T1000 (cell line): ENCODE results near the gene ROBO2.
A peak's percentile ranks its signal among the peaks of the same experiment; 100 is the strongest.

Experiments
- DNase-seq: peaks from one replicate; lab custom pipeline; 2025; ENCODE audit warnings: mixed read lengths; lab: John Stamatoyannopoulos, UW

ROBO2 gene, protein sequence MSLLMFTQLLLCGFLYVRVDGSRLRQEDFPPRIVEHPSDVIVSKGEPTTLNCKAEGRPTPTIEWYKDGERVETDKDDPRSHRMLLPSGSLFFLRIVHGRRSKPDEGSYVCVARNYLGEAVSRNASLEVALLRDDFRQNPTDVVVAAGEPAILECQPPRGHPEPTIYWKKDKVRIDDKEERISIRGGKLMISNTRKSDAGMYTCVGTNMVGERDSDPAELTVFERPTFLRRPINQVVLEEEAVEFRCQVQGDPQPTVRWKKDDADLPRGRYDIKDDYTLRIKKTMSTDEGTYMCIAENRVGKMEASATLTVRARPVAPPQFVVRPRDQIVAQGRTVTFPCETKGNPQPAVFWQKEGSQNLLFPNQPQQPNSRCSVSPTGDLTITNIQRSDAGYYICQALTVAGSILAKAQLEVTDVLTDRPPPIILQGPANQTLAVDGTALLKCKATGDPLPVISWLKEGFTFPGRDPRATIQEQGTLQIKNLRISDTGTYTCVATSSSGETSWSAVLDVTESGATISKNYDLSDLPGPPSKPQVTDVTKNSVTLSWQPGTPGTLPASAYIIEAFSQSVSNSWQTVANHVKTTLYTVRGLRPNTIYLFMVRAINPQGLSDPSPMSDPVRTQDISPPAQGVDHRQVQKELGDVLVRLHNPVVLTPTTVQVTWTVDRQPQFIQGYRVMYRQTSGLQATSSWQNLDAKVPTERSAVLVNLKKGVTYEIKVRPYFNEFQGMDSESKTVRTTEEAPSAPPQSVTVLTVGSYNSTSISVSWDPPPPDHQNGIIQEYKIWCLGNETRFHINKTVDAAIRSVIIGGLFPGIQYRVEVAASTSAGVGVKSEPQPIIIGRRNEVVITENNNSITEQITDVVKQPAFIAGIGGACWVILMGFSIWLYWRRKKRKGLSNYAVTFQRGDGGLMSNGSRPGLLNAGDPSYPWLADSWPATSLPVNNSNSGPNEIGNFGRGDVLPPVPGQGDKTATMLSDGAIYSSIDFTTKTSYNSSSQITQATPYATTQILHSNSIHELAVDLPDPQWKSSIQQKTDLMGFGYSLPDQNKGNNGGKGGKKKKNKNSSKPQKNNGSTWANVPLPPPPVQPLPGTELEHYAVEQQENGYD (N-terminal part only)

DNA sequence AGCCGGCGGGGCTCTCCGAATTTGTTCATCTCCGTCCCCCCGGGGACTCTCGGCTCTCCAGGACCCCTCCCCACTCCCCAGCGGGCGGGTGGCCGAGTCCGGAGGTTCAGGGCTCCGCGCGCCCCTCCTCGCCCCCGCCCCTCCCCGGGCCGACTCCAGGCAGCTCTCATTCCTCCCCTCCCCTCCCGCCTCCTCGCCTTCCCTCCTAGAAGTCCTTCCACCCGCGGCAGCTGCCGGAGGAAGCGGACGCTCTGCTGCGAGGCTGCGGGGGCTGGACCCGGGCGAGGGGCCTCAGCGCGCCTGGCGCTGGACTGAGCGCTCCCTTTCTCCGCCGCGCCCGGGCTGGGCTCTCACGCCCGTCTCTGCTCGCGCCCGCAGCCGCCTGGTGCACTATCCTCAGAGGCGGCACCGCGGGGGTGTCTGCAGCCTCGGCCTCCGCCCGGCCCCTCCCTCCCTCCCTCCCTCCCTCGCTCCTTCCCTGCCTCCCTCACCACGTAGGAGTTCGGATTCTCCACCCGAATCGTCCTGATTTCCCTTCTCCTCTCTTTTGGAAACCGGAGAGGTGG is at the start of gene ROBO2:
ROBO2 (plus strand) TSS at position 494 of the 566 bp plus-strand sequence. CDS start 687 bp downstream, outside the sequence.
- DNase-seq, result peak; percentile 61

DNA sequence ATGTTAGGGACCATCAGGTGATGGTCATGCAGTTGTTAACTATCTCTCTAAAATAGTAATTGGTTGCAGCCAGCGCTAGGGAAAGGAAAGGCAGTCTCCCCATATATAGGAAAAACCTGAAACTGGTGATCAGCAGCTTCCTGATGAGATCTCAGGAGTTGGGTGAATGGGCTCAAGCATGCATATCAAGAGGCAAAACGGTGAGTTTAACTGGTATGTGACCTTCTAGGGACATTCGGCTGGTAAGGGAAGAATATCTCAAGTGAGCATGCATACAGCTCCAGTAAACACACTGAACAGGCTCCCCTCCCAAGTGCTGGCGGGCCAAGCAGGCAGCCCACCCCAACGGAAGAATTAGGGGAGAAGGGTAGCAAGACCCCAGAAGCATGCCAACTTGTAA is 49.3 kb upstream of the ROBO2 start:
- no peak for DNase-seq

DNA sequence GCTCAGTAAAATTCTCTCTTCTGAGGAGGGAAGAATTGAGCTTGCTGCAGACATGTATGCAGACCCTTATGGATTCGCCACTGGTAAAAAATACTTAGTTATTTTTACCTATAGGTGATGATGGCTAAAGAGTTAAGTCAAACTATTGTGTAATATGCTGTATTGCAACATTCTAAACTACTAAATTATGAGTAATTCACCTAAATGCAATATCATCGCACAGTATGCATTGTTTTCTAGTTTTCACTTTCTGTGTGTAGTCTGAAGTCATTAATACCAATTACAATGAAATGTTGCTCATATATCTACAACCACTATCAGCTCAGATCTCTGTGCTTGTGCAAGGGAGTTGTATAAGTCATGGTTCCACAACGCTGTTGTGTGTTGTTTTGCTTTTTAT is 48.7 kb upstream of the ROBO2 start:
- DNase-seq, result no peak

DNA sequence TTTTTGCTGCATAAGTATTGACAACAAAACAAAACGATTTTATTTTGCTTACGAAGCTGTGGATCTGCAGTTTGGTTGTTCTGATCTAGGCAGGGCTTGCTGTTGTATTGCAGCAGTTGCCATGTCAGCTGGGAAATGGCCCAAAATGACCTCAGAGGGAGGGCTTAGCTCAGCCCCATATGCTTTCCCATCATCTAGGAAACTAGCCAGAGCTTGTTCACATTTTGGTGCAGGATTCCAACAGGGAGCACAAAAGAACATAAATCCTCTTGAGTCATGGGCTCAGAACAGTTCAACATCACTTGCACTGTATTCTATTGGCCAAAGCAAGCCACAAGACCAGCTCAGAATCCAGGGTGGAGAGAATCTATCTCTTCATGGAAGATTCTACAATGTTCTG is 42.2 kb upstream of the ROBO2 start:
- DNase-seq, result no peak

DNA sequence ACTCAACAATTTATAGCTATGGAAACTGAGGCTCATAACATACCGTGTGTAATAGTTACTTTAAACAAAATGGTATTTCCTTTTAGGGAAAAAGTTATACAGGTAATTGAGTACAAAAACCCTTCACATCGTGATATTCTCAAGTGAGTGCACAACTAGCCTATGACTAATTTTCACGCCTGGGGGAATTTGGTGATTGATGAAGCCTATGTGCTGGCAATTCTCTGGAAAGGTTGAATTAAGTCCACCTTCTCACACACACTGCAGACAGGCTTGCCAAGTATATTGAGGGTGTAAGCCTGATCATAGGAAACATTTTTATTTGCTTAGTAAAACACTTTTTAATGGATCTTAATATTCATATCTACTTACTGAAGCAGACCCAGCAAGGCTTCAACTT is 41.3 kb upstream of the ROBO2 start:
- DNase-seq, result no peak

DNA sequence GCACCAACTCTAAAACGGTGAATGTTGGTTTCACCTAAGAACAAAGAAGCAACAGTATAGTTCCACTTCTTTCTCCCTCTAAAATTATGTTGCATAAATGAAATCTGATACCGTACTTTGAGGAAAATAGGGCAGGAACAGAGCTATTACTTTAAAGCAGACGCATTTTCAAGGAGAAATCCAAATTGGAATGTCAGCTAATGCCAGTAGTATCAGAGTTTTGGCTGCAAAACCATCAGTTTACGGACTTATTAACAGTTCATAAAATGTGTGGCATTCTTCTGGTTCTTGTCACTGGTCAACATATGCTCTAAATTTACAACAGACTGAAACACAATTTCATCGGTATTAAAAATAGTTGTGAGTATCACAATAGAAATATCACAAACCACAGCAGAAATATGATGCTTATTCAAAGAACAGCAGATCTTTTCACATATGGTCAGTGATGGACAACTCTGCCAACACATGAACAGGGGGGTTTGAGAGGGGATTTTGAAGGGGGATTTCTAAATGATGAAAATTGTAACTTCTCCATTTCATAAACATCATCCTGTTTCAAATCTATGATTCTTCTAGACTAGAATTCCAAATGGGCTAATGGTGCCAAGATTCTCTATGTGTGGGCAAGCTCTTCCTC is 38.7 kb upstream of the ROBO2 start:
- DNase-seq, result no peak

DNA sequence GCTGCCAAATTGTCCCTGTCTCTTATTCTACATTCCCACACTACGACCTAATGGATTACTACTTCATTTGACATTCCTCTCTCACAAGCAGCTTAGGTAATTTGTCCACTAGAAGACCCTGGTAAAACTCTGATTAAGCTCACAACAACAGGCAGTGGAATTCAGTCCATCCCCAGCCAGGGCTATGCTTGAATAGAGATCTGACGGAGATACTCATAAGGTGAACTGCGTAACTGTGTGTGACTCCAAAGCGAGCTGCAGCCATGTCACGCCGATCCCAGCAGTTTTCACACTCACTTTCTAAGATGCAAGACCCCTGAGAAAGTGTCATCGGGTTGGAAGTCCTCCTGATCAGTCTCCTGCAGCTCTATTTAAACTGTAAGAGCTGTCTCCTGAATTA is 25.7 kb upstream of the ROBO2 start:
- no peak for DNase-seq

DNA sequence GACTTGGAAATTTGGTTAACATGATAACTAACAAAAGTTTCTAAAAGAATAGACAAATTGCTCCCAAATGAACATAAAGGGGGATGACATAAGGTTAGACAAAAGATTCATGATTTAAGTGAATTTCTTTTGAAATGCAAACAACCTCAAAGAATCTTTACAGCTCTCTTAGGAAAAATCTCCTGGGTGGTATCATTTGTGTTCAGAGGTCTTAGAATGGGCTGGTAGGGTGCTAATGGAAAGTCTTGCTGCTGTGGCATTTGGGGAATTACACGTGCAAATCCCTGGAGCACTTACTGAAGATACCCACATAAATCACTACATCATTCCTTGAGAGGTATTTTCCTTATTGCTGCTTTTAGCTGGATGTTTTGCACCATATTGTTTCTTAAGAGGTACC is 14.4 kb upstream of the ROBO2 start:
- no peak for DNase-seq

DNA sequence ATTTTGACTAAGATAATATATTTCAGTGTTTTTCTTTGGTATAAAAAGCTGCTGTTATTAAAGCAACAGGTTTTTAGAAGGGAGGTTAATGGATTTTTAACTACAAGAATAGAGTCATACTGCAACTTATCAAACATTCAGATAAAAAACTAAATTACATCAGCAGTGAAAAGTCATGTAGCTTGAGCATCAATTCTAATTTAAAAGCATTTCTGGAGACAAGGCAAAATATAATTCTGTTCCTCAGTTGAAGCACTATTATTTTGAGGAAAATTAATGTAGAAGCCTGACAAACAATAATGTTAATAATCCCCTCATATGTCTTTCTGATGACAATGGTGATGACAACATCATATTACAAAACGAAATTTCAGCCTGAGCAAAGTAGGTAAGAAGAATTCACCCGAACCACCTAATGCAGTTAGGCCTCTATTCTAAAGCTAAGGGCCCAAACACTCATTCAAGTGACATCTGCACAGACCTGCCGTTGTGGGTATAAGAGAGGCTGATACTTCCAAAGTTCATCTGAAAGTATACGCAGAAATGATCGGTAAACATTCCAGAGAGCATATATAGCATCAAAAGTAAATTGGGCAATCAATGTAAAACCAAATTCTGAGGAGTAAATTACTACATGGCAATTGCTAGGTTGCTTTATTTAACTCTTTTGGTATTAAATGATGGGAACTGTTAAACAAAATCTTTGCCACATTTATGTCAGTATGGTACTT is 12.8 kb upstream of the ROBO2 start:
- DNase-seq, result no peak

DNA sequence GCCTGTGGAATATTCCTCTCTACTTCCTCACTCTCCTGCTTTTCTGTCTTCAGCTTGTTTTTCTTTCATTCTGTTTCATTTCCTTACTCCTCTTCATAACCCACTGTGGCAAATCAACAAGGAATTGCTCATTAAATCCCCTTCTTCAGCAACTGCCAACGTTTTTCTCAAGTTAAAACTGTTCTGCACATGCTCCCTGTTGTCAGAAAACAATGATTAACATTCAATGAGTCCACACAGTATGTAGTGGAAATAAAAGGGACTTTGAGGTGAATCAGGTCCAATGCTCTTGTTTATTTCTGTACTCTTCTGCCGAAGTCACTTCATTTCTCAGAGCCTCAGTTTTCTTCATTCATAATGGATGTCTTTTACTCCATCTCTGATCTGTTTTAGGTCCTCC is 11.9 kb upstream of the ROBO2 start:
- DNase-seq, result no peak

DNA sequence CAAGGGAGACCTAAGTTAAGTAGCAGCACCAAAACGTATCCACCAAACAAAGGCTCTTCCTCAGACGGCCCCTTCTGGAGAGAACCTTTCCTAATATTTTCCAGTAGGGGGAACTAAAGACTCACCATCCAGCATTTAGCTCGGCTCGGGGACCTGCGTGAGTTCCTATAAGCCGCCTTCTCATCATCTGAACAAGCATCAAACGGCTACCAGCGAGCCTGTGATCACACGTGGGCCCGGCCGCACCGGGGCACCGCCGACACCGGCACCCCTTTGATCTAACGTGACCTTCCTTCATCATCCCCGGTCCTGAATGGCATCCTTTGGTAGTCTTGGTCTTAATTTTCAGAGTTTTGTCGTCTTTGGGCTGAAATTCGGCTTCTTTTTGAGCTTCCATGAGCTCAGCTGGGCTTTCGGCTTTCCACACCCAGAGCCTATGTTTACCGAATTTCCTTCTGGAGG is 1.4 kb upstream of the ROBO2 start:
- DNase-seq, result peak; percentile 77

DNA sequence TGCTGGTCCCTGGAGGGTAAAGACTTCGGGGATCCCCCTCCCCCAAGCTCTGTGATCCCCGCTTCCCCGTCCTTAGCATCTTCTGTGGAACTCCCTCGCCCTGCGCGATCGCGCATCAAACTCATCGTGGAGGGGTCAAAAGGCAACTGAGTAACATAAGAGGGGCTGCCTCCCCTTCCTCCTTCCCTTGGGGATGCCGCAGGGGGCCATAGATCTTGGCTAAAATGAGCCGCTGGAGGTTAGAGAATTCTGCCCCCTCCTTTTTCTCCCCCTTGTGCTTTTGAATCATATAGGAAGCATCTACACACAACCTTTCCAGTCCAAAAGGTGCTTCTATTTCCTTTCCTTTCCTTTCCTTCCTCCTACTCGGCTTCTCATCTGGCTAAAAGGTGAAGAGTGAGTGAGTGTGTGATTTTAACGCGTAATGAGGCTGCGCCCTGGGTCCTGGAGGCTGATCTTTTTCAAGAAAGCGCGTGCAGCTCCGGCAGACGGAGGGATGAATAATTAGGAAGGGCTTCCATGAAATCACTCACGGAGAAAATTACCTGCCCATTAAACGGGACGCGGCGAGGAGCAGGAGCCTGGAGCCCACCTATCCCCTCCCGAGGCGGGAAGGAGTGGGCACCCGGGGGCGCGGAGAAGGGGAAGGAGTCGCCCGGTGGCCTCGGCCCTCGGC is 831 bp upstream of the ROBO2 start:
- DNase-seq, result peak; percentile 14

DNA sequence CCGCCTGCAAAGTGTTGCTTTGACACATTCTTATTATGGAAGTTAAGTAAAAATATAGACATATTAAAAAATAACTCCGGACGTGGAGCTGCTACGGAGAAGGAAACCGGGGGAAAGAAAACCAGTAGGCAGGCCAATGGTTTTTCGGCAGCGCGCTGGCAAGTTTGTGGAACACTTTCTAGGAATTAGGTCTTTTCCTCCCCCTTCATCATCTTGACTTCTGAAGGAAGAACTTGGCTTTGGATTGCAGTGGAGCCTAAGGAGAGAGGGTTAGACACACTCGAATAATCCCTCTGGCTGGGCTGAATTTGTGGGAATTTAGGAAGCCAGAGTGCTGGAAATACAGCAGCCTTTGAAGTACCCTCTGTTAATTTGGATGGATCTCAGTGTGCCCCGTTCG is 317 bp downstream of the ROBO2 start:
- no peak for DNase-seq

DNA sequence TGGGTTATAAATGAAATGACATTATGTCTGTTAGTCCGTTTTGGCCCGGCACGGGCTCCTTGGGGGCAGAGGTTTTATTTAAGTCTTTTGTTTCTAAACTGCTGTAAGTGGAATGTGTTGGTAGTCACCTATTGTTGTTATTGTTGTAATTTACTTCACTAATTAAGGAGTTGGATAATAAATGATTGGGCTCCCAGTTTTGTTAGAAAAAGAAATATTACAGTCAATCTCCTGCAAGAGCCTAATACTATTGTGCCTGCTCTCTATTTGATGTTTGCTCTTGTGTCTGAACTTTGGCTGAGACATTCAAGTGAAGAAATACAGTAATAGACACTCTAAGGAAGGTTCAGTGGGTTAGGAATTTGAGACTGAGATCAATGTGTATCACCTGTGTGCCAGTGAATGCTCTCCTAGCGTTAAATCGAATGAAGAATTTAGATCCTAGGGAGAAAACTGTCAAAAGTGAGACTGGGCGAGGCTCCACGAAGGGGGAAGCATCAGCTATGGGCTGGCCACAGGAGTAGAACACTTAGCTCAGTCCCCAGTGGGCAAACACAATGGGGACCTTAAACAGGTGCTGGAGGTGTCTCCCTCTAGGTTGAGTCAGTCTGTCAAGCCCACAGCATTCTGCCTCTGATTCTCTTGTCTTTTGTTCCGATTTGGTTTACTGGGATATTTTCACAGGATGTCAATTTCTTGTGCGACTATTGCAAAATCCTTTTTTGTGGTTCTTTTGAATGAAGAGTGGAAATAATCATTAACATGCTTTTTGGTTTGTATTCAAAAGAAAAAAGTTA is 1.2 kb downstream of the ROBO2 start:
- no peak for DNase-seq

DNA sequence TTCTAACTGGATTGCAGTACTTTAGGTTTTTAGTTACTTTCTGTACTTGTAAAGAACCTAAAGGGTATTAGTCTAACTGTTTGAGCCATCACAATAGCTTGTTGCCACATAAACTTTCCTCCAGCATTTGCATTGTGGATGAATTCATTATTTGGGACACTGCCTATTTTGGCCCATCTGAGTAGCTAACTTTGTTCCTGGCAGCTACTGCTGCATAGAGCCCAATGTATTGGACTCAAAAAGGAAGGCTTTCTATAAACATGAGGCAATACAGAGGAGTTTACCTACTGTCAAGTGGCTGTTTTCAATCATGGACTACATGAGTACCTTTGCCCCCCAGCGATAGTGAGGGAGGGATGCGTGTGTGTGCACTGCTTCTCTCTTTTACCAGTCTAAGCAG is 1.9 kb downstream of the ROBO2 start:
- DNase-seq, result no peak

DNA sequence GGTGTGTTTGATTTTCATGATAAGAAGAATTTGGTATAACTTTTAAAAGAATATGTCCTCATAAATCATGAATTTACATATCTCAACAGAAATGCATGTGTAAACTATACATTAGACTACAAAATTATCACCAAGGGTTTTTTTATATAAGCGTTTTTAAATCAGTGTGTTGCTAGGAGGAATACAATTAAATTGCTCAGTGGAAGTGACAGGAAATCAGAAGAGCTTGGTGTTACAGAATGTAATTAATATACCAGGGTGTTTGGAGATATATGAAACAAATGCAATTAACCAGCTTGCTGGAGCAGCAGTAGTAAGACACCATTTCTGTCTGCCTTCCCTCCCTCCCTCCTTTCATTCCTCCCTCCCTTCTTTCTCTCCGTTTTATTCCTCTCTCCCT is 2.4 kb downstream of the ROBO2 start:
- no peak for DNase-seq

DNA sequence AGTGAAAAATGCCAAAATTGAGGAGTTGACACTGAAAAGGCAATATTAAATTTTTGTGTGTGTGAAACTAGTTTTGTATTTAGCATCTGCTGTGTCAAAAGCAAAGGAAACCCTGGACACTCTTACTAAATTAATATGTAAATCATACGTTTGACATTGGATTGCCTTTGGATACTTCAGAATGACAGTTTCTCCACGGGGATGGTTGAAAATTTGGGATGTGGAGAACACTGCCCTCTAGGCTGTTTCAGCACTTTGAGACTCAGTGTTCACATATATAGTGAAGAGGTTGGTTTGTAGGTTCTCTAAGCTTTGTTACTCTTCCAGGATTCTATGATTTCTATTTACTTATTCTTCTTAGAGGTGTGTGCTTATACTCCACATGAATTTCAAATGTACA is 3.0 kb downstream of the ROBO2 start:
- no peak for DNase-seq

DNA sequence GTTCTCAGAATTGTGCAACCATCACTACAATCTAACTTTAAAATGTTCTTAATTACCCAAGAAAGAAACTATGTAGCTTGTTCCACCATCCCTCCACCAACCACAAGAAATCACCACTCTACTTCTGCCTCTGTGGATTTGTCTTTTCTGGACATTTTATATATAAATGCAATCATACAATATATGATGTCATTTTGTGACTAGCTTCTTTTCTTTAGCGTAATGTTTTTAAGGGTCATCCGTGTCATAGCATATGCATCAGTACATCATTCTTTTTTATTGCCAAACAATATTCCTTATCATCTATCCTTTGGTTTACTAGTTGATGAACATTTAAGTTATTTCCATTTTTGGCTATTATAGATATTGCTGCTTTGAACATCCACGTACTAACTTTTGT is 5.8 kb downstream of the ROBO2 start:
- DNase-seq, result no peak

DNA sequence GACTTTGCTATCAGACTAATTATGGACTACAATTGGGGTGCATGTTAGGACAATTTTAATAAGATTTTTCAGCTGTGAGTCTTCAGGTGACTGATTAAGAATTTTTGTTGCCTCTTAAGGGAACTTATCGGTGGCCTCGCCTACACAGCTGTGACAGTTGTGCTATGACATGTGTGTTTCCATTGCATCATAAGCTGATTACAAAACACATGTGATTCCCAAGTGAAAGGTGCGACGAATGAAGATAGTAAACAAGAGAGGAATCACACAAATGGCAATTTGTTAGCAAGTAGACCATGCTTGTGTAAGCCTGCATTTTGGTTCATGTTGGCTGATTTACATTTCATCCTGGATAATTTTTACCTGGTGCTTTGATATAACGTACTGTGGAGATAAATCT is 8.3 kb downstream of the ROBO2 start:
- DNase-seq, result no peak

DNA sequence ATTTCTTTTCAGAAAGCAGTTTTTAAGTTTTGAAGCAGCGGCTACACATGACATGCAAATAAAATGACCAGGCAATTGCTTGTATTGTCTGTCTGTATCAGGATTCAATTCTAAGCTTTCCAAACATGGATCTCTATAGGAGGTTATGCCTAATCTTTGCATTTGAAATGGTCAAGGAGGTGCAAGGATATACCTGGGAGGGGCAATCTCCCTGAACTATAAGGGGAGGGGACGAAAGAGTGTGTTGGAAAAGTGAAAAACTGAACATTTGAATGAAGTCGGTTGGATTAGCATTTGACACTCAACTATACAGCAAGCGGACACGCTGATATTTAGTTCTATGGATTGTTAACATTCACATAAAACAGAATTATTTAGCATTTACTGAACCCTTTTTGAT is 11.7 kb downstream of the ROBO2 start:
- DNase-seq, result no peak
